Activated T-helper 1 cell treated with anti-CD3 and anti-CD28 coated beads, Interleukin-2, amount 50 U/mL, for 16 hours (primary cell): ENCODE measurements around the gene DKKL1.

ENCODE experiments used
- DNase-seq, 2 donors: peaks; one replicate each; pipeline ENCODE4 v3.0.0-alpha.2; 2020; ENCODE audit warnings: low read depth in 1 of 2, low spot score in 1 of 2

The DKKL1 gene

DNA sequence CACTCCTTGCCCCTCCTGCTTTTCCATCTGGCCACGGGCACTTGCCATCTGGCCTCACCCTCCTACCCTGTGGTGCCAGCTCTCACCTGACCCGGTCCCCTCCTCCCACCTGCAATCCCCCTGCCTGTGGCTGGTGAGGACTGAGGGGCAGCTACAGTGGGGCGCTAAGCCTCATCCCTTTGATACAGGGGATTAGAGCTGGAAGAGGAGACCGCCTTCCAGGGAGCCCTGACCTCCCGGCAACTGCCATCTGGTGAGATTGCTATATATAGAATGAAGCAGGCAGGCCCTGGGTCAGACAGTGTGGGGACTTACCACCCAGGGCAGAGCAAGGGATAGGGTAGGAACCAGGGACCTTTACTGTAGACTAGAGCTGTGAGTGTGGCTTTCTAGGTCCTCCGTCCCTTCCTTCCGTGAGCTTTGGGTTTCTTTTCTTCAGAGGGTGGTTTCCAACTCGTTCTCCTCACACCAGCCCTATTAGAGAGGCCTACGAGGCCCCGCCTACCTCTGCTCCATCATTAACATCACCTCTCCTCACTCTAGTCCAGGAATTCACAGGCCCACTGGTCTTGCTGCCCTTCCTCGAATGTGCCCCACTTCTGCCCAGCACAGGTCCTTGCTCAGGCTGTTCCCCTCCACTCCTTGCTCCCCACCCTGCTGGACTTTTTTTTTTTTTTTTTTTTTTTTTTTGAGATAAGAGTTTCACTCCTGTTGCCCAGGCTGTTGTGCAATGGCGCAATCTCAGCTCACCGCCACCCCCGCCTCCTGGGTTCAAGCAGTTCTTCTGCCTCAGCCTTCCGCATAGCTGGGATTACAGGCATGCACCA, 32.1 kb downstream of the DKKL1 start:
- DNase-seq = no peak

DNA sequence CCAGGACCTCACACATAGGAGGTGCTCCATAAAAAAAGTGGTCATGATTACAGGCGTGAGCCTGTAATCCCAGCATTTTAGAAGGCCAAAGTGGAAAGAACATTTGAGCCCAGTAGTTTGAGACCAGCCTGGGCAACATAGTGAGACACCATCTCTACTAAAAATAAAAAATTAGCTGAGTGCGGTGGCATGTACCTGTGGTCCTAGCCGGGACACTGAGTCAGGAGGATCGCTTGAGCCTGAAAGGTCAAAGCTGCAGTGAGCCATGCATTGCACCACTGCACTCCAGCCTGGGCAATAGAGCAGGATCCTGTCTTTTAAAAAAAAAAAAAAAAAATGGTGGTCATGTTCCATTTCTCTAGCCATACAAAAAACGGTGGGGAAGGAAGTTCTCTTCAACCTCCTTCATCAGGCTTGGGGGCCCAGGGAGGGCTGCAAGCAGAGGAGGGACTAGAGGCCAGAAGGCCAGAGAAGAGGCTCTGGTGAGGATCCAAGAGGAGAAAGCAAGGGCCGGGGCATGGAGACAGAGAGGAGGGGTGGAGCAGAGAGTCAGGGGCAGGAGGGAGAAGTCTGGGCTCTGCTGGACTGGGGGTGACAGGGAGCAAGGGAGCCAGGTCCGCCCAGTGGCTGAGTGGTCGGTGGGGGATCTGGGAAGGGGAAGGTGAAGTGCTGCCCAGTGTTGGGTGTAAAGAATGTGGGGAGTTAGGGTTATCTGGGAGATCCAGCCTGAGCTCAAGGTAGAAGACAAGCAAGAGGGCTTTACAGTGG, 33.2 kb downstream of the DKKL1 start:
- DNase-seq = no peak

DNA sequence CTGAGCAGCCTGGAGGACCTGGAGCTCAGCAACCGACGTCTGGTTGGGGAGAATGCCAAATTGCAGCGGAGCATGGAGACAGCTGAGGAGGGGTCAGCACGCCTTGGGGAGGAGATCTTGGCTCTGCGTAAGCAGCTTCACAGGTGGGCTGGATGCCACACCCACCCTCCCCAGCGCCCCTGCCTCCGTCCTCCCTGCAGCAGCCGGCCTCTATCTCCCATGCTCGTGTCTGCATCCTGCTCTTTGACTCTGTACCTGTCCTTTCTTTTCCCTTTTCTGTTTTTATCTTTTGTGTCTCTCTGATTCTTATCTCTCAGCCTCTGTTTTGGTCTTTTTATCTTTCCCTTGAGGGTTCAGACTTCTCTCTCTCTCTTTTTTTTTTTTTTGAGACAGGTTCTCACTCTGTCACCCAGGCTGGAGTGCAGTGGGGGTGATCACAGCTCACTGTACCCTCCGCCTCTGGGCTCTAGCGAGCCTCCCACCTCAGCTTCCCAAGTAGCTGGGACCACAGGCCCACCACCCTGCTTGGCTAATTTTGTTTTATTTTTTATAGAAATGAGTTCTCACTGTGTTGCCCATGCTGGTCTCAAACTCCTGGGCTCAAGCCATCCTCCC, 34.4 kb downstream of the DKKL1 start:
- no peak for DNase-seq

DNA sequence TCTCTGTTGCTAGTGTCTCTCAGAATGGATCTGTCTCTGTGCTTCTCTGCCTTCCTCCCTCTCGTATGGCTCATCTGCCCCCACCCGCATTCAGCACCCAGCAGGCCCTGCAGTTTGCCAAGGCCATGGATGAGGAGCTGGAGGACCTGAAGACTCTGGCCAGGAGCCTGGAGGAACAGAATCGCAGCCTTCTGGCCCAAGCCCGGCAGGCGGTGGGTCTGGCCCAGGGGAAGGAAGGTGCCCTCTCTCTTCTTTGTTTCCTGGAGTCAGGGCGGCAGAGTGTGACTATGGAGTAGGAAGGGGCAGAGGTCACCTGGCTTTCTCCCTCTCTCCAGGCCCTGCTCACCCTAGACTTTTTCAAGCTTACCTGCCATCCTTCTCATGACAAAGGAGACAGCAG, 35.3 kb downstream of the DKKL1 start:
- no peak for DNase-seq

DNA sequence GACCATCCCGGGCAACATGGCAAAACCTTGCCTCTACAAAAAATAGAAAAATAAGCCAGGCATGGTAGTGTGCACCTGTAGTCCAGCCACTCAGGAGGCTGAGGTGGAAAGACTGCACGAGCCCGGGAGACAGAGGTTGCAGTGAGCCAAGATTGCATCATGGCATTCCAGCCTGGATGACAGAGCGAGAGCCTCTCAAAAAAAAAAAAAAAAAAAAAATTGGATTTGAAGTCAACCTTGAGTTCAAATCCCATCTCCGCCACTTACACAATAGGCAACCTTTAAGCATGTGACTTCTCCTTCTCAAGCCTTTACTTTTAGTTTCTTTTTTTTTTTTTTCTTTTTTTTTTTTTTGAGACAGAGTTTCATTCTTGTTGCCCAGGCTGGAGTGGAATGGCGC, 36.4 kb downstream of the DKKL1 start:
- no peak for DNase-seq

DNA sequence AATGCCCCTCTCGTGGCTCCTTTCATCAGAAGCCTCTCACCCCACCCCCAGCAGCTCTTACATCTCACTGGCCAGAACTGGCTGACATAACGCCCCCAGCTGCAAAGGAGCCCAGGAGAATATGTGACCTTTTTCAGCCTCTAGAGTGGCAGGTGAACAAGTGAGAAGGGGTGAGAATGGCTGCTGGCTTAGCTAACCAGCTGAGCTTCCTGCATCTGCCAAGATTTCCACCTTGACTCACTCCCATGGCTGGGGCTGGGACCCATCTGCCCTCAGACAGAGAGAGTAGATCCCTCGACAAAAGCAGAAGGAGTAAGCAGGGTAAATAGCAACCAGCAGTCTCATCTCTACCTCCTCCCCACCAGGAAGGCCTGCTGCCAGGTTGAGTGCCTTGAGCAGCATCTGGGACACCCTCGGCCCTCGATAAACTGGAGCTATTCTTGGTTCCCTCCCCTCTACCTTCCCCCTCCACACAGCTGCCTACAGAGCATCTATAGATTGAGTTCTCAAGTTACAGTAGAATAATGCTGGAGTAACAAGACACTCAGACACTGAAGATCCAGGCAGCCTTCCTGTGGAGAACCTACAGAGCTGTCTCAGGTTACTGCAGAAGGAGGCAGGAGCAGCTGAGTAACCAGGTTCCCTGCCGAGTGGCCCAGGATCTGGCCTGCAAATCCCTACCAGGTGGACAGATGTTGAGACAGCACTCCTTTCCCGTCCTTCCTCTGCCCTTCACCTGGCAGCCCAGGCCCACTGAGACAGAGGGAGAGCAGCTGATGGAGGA, 39.9 kb downstream of the DKKL1 start:
- DNase-seq = no peak

DNA sequence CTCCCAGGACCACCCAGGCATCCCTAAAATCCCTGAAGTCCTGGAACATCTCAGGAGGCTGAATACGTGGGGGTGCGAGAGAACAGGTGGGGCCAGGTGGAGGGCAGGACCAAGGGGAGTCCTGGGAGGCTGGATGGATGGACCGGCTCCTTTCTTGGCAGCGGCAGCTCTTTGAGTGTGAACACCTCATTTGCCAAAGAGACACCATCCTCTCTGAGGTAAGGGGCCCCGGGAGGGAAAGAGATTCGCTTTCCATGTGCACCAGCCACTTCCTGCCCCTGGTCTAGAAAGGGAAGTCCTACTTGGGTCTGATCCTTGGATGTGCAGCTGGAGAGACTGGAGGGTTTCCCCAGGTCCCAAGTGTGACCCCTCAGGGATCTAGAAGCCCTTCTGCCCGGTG, 43.4 kb downstream of the DKKL1 start:
- DNase-seq = no peak

DNA sequence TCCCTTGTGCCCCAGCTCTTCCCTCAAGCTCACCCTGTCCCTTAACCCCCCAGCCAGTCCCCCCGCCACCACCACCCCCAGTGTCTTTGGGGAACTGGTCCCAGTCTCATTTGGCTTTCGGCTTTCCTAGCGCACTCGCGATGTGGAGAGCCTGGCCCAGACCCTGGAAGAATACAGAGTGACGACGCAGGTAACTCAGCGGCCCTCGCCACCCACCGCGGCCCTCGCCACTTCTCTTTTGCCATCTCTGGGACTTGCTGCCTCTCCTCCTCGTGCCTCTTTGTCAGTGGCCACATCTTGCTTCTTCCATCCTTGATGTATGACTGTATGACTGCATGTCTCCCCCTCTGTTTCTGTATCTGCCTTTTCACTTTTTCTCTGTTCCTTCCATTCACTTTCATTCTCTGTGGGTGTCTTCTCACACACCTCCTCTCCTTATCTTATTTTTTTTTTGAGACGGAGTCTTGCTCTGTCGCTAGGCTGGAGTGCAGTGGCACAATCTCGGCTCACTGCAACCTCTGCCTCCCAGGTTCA, 43.9 kb downstream of the DKKL1 start:
- no peak for DNase-seq

DNA sequence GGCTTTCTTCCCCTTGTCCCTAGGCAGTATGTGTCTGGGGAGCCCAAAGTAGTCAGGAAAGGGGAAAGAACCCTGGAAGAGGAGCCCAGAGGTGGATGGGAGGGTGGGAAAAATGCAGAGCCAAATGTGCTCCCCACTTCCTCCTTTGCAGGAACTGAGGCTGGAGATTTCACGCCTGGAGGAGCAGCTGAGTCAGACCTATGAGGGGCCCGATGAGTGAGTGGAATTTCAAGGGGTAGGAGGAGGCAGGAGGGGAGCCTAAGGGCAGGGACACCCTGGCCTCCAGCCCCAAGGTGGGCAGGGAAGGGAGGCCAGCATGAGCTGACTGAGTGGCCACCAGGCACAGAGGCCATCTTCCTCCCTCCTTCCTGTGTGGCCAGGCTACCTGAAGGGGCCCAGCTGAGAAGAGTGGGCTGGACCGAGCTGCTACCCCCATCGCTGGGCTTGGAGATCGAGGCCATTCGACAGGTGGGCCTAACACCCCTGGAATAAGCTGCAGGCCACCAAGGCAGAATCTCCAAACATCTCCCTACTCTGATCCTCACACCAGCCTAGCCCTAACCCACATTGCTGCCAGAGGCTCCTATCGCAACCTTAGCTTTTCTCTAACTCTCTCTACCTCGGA, 45.3 kb downstream of the DKKL1 start:
- DNase-seq = no peak

DNA sequence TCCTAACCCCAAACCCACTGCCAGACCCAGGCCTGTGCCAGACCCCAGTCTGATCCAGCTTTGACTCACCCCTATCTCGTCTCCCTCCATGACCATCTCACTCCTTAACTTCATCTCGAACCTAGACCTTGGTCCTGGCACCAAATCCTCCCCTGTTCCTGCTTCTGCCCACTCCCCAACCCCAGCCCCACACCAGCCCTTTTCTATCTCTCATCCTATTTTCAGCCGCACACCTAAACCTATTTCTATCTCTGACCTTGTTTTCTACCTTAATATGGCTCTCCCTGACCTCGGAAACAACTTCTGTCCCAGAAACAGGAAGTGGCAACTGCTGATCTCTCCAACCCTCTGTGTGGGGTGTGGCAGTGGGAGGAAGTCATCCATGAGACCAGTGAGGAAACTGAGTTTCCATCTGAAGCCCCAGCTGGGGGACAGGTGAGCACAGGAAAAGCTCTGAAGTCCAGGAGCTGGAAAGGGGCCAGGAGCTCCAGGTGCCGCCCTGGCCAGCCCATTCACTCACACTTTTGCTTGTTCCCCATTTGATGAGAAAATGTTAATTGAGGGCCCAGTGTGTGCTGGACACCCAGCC, 45.9 kb downstream of the DKKL1 start:
- DNase-seq = no peak

DNA sequence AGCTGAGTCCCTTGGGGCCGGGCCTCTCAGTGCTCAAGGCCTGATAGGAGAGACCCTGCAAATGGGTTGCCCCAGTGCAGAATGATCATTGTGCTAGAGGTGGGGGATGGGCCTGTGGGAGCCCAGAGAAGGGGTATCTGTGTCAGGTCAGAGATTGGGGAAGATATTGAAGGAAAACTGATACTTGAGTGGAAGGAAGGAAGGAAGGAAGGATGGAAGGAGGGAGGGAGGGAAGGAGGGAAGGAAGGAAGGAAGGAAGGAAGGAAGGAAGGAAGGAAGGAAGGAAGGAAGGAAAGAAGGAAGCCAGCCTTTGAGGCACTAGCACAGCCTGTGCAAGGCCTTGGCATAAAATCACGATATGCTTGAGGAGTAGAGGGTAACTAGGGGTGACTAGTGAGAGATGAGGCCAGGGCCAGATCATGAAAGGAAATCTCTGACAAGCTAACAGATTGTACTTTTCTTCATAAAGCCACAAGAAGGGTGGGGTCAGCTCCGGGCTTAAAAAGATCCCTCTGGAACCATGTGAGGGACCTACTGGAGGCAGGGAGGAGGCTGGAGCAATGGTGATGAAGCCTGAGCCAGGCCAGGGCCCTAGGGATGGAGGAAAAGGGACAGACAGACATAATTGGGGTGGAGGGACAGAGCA, 48.1 kb downstream of the DKKL1 start:
- no peak for DNase-seq

DNA sequence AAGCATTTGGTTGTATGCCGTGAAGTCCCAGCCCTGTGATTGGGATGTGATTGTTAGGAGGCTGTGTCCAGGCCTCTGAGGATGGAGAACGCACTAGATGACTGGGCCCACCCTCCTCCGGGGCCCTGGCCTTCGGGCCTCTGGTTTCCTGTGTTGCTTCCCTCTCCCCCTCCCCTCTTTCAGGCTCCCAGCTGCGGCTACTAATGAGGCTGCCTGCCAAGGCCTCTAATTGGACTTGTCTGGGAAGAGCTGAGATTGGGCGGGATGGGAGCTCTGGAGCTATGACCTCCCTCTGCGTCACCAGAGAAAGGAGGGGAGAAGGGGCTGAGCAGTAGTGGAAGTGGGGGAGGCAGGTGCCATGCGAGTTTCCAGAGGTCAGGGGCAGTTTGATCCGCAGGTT, 49.7 kb downstream of the DKKL1 start:
- no peak for DNase-seq

DNA sequence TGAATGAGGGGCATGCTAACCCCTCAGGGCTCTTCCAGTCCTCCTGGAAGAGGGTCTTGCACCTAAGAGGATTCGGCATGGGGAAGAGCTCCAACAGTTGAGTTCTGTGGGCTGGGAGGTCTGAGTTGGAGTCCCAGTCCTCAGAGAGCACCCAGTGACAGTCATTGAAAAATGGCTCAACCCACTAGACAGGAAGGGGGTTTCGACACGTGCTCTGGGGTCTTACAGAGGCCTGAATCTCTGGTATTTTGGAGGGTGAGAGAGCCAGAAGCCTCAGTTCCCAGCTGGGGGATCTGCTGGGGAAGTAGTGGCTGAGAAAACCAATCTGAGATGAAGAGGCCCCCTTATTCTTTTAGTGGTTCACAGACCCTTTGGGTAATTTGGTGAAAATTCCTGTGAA, 50.6 kb downstream of the DKKL1 start:
- no peak for DNase-seq

DNA sequence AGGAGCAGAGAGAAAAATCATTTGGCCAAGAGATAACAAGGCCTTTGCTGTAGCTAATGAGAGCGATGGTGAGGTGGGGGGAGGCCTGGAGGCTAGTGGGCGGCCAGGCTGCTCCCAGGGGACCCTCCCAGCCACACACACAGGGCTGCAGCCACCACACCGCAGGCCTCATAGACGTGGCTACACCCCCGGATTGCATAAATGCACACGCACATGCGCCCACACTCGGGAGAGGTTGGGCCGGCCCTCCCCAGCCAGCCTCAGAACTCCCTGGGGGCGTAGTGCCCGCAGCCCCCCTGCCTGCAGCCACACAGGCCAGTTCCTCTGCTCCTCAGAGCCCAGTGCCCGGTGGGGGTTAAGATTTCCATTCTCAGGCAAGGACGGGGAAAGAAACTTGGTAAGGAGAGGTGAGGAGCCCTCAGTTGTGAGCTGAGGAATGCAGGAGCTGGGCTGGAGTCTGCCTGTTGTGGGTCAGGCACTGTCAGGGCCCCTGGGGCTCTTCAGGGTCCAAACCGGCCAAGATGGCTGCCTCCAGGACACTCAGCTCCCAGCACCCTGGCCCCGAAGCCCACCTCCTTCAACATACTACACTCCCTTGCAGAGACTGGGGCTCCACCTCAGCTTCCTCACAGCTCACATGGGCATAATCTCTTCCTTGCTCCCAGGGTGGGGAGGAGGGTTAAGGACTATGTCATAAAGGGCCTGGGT, 51.6 kb downstream of the DKKL1 start:
- no peak for DNase-seq

DNA sequence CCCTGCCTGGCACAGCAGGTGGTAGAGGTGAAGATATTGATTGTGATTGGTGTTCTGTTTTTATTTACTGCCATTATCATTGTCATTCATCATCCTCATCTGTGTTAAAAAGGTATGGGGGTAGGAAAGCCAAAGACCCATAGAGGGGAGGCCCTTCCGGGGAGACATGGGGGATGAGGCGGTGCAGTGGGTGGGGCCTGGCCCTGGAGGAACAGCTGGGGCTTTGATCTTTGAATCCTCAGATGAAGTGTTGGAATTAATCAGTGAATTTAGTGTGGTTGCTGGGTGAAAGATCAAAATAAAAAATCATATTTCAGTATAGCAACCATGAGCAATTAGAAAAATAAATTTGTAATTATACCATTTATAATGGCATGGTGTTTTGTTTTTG, 52.1 kb downstream of the DKKL1 start:
- DNase-seq = no peak

DNA sequence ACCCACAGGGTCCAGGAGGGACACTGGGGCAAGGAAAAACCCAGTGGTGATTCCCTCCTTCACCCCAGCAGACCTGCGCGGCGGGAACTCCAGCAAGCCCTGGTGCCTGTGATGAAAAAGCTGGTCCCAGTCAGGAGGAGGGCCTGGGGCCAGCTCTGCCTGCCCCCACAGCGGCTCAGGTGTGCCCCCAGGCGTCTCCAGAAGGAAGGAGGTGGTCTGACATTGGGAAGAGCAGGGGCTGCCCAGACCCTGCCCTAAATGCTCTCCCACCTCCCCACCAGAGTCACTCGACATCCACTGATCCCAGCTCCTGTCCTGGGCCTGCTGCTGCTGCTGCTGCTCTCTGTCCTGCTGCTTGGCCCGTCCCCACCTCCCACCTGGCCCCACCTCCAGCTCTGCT, 53.4 kb downstream of the DKKL1 start:
- no peak for DNase-seq

DNA sequence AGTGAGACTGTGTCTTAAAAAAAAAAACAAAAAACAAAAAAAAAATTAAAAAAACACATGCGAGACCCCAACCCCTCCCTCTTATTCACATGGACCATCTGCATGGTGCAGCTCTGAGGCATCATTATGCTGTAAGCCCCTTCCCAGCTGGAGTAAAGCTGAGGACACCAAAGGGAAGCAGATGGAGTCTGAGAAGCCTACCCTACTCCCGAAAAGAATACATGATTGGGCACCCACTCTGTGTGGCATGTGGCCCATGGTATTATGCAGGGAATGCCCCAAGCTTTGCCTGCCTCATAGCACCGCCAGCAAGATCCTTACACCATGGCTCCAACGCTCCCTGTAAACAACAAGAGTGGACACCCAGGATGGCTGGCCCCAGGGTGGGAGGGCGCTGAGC, 54.8 kb downstream of the DKKL1 start:
- DNase-seq = no peak

DNA sequence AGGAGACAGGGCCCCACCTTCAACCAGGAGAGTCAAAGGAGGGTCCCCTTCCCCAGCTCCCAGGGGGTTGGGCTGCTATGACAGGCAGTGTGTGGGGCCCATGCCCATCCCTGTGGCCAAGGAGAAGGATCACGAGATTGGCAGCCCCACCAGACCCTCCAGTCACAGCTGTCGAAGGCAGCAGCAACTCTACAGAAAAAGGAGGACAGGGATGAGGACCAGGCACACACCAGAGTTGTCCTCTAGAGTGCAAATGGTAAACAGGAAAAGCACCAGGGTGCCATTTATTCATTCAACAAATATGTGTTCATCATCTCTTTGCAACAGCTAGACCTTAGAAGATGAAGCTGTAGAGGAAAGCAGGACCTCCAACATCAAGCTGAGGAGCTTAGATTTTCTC, 55.5 kb downstream of the DKKL1 start:
- no peak for DNase-seq

DNA sequence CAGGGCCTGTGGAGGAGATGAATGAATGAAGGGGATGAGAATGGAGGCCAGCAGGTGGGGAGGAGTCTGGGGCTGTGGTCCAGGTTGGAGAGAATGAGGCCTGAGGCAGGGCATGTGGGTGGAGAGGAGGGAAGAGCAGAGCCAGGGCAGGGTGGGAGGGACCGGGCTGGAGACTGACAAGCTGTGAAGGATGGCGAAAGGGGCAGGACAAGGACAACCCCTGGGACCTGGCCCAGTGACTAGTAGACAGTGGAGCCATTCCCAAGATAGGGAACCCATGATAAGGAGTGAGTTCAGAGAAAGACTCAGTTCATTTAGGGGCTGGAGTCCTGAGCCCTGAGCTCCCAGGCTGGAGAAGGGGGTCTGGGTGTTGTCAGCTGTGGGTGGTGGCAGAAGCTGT, 56.5 kb downstream of the DKKL1 start:
- no peak for DNase-seq
